ENCODE measurements around the gene C16orf96. TPM values are rescaled to one million over a fixed set of nuclear protein-coding genes. Genes with fewer than 3 reads are reported as not detected.
"Not testable (repeated sequence)": the region's sequence is repeated elsewhere in the genome, so short reads cannot be mapped to it uniquely, and the experiment has no call there.

C16orf96 gene
- total RNA-seq, 1 donor from 2014 or later = 0.07 TPM

DNA sequence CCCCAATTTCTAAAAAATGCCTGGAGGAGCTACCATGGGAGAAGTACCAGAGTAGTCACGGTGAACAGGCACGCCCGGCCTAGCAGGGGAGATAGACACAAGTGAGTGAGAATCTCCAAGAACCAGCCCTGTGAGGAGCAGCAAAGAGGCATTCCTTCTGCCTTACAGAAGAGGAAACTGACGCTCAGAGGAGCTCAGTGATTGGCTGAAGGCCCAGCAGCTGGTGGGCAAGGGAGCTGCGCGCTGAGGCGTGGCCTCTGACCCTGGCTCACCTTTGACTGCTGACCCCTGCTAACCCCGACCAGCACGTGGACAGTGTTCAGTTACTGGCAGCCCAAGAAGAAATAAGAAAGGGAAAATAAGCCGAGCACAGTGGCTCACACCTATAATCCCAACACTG lies 1.8 kb downstream of the C16orf96 start:
- intact Hi-C loops (cut with micrococcal nuclease) = no loop called here

DNA sequence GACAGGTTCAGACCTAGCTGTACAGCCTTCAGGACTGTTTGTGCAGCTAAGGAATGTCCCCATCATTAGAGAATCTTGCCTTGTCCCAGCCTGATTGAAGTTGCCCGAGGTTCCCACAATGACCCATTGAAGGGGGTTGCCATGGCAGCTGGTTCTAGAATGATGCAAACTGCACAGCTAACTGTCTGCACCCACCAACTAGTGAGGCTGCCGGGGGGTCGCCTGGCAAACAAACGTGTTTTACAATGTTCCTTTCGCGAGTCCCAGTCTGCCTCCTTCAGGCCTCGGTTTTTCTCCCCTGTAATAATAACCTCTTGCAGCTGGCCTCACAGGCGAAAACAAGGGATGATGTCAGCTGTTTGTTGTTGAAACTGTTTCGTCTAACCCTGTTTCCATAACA lies 5.5 kb downstream of the C16orf96 start:
- intact Hi-C loops (cut with micrococcal nuclease) = no loop called here

DNA sequence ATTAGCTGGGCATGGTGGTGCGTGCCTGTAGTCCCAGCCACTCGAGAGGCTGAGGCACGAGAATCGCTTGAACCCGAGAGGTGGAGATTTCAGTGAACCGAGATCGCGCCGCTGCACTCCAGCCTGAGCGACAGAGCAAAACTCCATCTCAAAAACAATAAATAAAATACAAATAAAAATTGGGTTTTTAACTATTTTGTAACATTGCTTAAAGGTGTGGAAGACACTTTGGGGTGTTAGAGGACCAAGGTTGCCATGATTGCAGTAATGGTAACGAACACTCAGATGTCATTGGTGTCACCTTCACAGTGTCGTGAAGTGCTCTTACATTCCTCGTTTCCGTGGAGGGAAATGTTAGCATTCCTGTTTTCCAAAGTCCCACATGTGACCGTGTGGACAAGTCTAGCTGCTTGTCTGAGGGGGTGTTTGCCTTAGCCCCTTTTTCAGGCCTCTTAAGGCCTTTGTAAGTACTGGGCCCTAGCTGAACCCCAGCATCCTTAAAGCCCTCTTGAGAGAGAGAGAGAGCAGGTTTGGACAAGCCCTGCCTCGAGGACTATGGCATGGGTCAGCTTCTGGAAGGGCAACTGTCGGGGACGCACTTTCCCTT lies 8.6 kb downstream of the C16orf96 start:
- intact Hi-C loops (cut with micrococcal nuclease) = no loop called here

DNA sequence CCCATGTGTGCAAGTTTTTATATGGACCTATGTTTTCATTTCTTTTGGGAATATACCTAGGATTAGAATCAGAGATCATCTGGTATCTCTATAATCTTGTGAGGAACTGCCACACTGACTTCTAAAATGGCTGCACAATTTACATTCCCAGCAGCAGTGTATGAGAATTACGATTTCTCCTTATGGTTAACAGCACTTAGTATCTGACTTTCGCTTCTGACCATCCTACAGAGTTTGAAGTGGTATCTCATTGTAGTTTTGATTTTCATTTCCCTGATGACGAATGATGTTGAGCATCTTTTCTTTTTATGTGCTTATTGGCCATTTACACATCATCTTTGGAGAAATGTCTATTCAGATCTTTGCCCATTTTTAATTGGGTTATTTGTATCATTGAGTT lies 10.0 kb downstream of the C16orf96 start:
- intact Hi-C loops (cut with micrococcal nuclease) = no loop called here

DNA sequence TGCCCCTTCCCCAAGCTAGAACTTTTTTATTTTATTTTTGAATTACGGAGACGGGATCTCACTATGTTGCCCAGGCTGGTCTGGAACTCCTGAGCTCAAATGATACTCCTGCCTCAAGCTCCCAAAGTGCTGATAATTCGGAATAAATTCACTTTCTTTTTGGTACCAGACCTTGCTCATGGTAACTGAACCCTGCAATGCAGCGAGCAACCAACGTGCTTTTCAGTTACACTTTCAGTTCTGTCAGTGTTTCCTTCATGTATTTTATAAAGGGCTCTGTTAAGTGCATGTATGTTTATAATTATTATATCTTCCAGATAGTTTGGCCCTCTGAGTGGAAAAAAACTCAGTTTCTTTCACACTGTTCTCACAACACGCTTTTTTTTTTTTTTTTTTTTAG lies 13.9 kb downstream of the C16orf96 start:
- intact Hi-C loops (cut with micrococcal nuclease) = no loop called here

DNA sequence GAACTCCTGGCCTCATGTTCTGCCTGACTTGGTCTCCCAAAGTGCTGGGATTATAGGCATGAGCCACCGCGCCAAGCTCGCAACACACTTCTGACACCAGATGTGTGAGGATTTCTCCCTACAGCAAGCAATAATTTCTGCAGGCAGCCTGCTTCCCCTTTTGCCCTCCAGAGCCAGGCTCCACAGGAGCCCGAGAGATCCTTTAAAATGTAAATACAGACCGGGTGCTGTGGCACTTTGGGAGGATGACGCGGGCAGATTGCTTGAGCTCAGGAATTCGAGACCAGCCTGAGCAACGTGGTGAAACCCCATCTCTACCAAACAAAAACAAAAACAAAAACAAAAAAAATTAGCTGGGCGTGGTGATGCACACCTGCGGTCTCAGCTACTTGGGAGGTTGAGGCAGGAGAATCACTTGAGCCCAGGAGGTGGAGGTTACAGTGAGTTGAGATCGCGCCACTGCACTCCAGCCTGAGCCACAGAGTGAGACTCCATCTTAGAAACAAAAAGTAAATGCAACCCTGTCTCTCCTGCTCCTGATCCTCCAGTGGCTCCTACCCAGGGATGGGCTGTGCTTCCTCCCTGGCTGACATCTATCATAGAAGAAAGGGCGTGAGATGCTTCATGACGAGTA lies 14.7 kb downstream of the C16orf96 start:
- intact Hi-C loops (cut with micrococcal nuclease) = no loop called here

DNA sequence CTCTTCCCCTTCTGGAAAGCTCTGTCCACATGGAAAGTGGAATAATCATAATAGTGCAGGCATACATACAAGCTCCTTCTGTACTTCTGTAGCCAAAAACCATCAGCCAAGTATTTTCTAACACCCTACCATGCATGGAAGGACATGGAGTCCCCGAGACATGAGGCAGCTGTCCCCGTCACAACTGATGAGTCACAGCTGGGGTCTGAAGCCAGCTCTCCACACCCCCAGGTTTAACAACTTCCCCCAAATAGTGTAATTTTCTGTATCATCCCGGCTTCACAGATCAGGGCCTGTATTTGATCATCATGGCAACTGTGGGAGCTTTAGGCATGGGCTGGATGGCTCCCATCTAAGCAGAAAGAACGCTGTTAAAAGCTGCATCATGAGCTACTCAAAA lies 16.6 kb downstream of the C16orf96 start:
- intact Hi-C loops (cut with micrococcal nuclease) = no loop called here

DNA sequence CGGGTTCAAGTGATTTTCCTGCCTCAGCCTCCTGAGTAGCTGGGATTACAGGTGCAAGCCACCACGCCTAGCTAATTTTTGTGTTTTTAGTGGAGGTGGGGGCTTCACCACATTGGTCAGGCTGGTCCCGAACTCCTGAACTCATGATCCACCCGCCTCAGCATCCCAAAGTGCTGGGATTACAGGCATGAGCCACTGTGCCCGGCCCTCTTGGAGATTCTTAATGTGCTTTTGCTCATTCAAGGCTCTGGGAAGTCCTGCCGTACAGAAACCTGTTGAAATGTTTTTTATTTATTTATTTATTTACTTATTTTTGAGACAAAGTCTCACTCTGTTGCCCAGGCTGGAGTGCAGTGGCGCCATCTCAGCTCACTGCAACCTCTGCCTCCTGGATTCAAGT lies 17.8 kb downstream of the C16orf96 start:
- intact Hi-C loops (cut with micrococcal nuclease) = not testable (repeated sequence)

DNA sequence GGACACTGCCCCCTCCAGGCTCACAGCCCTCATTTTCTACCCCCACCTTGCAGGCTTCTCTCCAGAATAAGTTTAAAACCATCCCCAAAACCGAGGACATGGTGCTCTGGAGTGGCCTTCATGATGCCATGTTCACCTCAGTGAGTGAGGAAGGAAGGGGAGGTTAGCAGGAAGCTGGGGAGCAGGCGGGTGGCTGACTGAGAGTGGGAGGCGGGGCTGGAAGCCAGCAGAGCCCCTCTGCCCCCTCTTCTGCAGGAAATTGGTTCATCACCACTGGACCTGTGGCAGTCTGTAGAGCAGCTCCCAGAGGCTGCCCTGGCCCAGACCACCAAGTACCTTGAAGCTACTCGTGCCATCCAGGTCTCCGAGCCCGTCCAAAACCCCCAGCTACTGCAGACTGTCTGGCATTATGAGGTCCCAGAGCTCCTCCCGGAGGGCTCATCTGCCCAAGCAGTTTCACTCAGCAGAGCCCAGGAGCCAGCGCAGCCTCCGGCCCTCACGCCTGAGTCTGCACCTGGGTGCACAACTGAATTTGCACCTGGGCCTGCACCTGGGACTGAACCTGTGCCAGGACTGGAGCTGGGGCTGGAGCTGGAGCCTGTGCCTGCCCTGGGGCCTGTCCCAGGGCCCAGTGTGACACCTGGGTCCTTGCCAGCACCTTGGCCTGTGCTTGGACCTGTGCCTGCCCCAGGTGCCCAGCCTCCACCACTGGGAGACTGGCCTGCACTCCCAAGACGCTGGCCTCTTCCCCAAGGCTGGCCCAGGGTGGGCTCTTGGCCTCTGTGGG lies 19.0 kb downstream of the C16orf96 start:
- intact Hi-C loops (cut with micrococcal nuclease) = no loop called here

DNA sequence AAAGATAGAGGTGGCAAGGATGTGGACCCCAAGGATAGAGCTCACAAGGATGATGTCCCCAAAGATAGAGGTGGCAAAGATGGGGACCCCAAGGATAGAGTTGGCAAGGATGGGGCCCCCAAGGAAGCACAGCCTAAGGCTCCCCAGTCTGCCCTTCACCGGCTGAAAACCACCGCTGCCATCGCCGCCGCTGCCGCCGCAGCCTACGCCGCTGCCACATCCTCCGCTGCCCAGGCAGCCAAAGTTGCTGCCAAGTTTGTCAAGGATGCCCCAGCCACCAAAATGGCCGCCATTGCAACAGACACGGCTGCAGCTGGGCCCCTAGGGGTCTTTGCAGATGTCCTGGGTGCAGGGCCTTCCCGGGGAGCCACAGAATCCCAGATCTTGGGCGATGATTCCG lies 19.9 kb downstream of the C16orf96 start:
- intact Hi-C loops (cut with micrococcal nuclease) = no loop called here

DNA sequence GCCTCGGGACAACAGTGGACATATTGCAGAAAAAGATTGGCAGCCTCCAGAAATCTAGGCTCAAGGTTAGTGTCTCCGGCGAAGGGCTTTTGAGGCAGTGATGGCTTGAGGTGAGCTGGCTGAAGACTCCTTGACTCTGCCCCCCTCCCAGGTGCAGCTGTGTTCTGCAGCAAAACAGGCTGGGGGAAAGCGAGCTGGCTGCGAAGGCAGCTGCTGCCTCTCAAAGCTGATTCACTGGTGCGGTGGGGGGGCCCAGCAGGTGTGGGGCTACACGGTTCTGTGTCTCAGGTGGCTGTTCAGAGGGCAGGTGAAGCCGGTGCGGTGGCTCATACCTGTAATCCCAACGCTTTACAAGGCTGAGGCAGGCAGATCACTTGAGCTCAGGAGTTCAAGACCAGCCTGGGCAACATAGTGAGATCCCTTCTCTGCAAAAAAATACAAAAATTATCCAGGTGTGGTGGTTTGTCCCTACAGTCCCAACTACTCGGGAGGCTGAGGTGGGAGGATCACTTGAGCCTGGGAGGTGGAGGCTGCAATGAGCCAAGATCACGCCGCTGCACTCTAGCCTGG lies 22.9 kb downstream of the C16orf96 start:
- intact Hi-C loops (cut with micrococcal nuclease) = no loop called here

DNA sequence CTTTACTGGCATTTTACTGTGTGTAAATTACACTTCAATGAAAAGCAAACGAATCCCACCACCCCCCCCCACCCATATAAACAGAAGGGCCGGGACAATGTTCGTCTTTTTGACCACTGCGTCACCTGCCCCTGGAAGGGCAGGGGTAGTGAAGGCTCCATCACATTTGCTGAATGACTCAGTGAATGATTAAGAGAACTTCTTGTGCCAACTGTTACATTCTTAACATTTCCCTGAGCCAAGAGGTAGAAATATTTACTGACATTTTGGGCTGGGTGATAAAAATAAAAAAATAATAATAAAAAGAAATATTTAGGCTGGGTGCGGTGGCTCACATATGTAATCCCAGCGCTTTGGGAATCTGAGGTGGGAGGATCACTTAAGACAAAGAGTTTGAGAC lies 24.1 kb downstream of the C16orf96 start:
- intact Hi-C loops (cut with micrococcal nuclease) = no loop called here

DNA sequence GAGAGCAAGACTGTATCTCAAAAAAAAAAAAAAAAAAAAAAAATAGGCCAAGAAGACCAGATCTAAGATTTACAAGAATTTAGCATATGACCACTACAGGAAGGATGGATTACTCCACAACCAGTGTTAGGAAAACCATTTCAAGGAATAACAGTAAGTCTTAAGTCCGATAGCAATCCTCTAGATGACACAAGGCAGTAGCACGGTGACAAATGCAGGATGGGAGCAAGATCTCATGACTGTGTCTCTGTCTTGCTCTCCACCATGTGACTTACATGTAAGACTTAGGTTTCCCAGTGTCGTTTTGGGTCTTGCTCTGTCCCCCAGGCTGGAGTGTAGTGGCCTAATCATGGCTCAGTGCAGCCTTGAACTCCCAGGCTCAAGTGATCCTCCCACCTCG lies 27.8 kb downstream of the C16orf96 start:
- intact Hi-C loops (cut with micrococcal nuclease) = no loop called here

DNA sequence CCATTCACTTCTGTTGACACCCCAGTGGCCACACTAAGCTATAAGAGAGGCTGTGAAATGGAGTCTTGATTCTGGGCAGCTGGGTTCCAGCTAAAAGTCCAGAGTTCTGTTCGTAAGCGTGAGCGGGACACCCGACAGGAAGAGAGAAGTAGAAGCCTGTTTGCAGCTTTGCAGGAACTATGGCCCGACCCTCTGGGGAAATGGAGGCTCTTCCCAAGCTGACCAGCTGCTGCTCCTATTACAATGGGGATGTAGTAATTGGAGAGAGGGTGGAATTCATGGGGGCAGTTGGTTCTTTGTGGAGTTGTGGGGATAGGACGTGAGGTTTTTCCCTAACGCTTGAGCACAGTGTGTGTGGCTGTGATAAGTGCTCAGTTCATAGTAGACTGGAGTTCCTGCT lies 30.2 kb downstream of the C16orf96 start:
- intact Hi-C loops (cut with micrococcal nuclease) = no loop called here

DNA sequence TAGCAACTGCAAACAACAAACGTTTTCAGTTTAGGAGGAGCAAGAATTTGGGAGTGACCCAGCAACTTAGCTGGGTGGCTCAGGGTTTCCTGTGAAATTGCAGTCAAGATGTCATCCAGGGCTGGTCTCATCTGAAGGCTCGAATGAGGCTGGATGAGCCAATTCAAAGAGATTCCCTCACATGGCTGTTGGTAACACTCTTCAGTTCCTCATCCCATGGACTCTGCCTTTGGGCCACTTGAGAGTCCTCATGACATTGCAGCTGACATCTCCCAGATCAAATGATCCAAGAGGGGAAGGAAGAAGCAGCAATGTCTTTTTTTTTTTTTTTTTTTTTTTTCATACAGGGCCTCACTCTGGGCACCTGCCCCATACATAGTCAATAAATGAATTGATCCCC lies 32.2 kb downstream of the C16orf96 start:
- intact Hi-C loops (cut with micrococcal nuclease) = no loop called here

DNA sequence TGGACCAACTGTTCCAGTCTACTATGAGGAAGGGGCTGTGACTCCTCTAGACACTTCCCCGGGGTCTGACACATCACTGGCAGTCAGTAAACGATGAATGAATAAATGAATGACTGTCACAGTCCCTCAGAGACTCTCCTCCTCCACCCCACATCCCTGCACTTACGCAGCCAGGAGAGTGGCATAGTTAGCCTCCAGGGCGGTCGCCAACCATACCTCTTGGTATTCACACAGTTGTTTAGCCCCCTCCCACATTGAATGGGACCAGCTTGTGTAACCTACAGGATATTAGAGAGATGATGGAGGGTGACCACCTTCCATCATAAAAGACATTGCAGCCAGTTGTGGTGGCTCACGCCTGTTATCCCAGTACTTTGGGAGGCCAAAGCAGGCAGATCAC lies 32.8 kb downstream of the C16orf96 start:
- intact Hi-C loops (cut with micrococcal nuclease) = no loop called here

DNA sequence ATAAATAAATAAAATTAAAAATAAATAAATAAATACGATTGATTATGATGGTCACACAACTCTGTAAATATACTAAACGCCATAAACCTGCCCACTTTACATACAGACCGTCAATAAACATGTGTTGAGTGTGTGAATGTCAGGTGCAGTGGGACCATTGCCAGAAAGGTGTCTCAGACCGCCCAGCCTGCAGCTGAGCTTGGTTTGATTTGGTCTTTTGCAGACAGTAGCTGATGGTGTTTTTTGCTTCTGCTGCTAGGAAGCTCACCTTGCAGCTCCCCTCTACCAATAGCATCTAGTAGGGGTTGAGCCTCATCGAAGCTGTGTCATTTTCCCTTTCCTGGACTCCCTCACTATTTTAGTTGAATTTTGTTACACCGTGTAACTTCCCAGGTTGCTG lies 35.1 kb downstream of the C16orf96 start:
- intact Hi-C loops (cut with micrococcal nuclease) = no loop called here

DNA sequence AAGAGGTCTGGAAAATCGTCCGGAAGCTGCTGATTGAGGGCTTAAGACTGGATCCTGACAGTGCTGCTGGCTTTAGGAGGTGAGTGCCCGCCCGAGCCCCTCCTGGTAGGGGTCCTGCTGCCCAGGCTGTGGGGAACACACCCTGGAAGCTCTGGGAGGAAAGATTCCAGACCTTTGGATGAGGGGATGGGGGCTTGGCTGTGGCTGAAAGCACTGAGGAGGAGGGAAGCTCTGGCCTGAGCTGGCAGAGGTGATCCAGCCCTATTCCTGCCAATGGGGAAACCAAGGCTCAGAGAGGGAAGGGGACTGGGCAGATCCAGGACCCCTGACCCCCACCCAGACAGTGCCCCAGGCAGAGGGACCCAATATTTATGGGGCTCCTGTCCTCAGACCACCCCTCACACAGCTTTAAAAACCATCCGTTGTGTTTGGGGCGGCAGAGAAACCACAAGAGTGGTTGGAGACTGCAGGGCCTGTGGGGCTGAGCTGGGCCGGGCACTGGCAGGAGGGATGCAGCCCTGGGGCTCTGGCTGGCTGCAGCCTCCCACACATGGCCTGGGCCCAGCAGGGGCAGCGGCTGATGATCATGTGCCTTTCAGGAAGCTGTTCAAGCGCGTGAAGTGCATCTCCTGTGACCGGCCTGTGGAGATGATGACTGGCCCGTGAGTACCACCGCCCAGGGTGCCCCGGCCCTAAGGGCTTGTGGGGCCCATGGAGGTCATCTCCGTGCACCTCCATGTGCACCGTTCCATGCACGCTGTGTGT lies 35.7 kb downstream of the C16orf96 start:
- intact Hi-C loops (cut with micrococcal nuclease) = no loop called here

DNA sequence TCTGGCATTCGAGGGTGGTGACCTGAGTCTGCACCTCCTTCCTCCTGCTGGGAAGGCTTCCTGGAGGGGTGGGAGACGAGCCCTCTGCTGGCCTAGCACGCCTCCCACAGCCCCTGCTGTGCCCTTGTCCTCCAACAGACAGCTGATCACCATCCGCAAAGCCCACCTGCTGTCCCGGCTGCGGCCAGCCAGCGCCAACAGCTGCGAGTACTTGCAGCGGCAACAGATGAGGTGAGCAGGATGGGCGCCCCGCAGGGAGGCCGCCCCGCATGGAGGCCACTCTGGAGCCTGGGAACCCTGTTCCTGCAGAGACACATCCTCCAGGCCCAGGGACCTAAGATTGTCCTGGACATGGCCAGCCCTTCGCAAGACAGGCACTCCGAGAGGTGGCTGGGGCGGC lies 36.9 kb downstream of the C16orf96 start:
- intact Hi-C loops (cut with micrococcal nuclease) = no loop called here

DNA sequence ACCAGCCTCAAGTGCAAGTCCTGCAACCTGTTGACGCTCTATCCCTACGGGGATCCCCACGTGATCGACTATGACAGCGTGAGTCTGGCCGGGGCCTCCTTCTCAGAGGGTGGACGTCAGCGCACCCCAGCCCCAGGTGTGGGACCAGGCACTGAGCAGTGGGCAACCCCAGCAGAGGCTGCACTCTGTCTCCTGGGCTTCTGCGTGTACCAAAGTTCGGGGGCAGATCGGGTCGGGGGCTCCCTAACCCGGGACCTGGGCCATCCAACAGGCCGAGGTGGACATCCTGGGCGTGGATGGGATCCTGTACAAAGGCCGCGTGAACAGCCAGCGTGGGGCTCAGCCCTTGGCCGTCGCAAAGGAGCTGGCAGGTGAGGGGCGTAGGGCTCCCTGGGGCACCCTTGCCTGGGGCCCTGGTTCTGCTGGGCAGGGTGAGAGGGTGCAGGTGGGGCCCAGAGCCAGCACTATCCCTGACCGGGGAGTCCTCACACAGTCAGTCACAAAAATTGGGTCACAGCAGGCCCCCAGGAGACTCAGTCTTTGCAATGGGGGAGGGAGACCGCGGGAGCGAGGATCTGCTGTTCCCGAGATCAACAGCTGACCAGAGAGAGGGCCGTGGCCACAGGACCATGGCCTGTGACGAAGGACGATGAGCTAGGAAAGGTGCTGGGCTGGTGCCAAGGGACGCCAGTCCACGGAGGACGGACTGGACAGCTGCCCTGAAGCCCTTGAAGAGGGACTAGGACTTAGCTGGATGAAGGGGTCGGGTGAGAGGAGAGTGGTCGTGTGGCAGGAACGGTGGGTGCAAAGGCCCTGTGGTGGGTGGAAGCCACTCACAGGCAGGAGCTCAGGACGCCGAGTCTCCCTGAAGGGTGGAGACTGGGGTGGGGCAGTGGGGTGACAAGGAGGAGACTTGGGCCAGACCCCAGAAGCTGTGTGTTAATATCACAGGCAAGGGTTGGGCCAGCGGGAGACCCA lies 38.6 kb downstream of the C16orf96 start:
- intact Hi-C loops (cut with micrococcal nuclease) = no loop called here

DNA sequence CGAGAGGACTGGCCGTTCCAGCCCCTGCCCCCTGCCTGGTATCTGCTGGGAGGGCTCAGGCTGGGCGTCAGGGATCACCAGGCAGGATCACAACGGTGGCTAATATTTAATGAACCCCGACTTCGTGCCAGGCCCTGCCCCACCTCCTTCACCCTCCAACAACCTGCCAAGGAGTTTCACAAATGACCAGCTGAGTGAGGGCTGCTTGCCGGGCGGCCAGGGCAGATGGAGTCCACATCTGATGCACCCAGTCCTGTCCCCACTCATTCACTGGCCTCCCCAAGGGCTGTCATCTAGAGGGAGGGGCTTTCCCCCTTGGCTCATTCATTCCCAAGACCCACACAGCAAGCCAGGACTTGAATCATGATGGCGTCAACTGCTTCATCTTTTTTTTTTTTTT lies 41.0 kb downstream of the C16orf96 start:
- intact Hi-C loops (cut with micrococcal nuclease) = no loop called here

Measured in T-helper 1 cell treated with Interleukin-12 subunit alpha and Interleukin-12 subunit beta and Interleukin-4 antibody, amounts not matched to agents 30 ng/mL and 1 ng/mL, for 36 hours (primary cell).